Measurements from ENCODE around the gene LATS1. TPM values are rescaled to one million over a fixed set of nuclear protein-coding genes. Genes with fewer than 3 reads are reported as not detected.
"Not testable (repeated sequence)": the region's sequence is repeated elsewhere in the genome, so short reads cannot be mapped to it uniquely, and the experiment has no call there.

The LATS1 gene
- total RNA-seq, 1 donor from 2014 or later = 10.3 TPM

DNA sequence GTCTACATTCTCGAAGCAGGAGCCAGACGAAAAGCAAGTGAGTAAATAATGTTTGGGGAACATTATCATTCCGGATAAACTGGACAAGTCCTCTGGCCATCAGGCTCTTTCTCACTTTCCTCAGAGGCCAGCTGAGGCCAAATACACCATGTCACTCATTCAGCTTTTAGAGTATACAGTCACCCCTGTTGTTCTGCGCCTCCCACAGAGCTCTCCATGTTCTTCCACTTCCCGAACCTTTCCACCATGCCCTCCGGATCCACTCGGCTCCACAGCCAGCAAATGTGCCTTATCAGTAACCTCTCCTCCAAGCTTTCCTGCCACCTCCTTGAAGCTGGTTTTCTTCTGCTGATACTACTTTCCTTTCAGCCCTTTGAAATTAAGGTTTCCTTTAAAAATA is 31.7 kb downstream of the LATS1 start:
- ATAC-seq = peak; percentile 37
- no peak for DNase-seq (ENCODE audit: missing footprints)
- intact Hi-C loops (cut with DNase I) = no loop called here

DNA sequence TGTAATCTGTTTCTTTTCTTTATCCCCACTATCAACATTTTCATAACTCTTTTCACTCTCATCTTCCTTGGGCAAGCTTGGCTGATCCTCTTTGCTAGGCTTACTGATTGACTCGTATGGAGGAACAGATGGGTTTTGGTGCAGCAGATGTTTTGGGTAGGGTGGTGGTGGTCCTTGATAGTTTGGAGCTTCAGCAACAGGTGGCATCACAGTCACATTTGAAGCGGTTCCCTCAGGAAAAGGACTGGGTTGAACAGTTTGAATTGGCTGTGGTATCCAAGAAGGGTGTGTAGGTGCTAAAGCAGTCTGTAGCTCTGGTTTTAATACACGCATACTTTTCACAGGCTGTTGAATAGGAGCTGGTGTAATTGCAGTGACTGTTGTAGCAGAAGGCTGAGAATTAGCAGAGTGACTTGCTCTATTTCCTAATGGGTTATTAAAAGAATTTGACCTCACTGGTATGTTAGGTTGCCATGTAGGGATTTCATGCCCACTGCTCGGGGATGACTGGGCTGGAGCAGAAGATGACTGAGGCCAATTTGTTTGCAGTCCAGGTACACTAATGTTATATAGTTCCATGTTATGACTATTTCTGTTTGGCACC is 34.5 kb downstream of the LATS1 start:
- ATAC-seq = peak; percentile 82
- intact Hi-C loops (cut with DNase I) = no loop called here
- DNase-seq (ENCODE audit: missing footprints) = no peak

DNA sequence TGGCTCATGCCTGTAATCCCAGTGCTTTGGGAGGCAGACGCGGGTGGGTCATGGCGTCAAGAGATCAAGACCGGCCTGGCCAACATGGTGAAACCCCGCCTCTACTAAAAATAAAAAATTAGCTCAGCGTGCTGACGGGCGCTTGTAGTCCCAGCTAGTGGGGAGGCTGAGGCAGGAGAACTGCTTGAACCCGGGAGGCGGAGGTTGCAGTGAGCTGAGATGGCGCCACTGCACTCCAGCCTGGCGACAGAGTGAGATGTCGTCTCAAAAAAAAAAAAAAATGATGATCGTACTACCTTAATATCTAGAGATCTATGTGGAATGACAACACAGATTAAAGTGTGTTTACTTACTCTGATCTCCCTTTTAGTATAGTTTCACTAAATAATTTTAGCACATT is 36.1 kb downstream of the LATS1 start:
- DNase-seq (ENCODE audit: missing footprints); intact Hi-C loops (cut with DNase I); ATAC-seq: not testable (repeated sequence)

DNA sequence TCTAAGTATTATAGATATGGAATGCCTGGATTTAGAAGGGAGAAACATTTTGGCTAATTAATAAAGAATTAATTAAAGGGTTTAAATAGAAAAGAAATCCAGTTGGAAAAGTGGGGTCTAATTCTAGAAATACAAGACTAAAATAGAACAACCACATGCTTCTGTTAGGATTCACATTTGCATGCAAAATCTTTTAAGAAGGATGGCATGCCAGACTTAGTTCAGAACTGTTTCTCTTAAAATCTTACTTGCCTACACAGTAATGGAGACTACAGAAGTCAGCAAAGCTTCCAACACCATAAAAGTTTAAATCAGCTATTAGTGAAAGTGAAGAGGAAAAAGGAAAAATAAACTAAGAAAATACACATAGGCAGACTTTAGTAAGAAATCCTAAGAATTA is 36.7 kb downstream of the LATS1 start:
- DNase-seq (ENCODE audit: missing footprints) (no peak), ATAC-seq (no peak)
- intact Hi-C loops (cut with DNase I) = no loop called here

DNA sequence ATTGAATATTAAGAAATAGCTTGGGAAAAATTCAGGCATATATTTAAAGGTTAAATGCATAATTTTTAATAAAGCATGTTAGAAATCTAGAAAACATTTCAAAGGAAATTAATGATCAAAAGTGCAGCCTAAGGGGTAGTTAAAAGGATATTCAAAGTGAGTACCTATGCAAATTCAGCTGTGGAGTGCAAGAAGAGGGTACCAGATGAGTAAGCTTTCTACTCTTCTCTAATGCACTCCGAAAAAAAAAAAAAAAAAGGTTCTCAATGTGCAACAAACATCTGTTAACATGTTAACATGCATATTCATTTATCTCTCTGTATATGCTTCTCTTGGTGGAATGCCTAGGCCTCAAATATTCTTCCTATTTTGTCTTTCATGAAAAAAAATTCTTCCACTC is 37.4 kb downstream of the LATS1 start:
- intact Hi-C loops (cut with DNase I) = no loop called here
- ATAC-seq (no peak), DNase-seq (ENCODE audit: missing footprints) (no peak)

DNA sequence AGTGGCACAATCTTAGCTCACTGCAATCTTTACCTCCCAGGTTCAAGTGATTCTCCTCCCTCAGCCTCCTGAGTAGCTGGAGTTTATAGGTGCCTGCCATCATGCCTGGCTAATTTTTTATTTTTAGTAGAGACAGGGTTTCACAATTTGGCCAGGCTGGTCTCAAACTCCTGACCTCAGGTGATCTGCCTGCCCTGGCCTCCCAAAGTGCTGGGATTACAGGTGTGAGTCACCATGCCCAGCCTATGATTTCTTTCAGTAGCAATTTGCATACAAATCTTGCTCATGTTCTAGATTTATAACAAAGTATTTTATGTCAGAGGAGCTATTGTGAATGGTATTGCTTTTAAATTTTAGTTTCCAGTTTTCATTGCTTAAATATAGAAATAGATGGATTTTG is 45.6 kb downstream of the LATS1 start:
- DNase-seq (ENCODE audit: missing footprints); intact Hi-C loops (cut with DNase I); ATAC-seq: not testable (repeated sequence)

DNA sequence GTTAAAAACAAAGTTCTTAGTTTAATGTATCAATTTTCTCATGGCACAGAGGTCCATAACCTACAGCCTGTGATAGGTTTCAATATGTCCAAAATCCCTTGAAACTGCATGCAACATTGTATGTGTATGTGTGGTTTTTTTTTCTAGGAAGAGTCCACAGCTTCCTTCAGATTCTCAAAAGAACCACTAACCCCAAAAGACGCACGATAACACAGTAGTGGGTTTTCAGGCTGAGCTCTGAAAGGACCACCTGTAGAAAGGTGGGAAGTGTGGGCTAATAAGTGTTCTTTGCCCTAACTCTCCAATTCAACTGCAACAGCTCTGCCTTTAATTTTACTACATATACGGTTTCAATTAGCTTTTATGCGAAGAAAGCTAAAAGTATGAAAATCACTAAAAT is 57.9 kb downstream of the LATS1 start:
- ATAC-seq = no peak
- DNase-seq (ENCODE audit: missing footprints) = no peak
- intact Hi-C loops (cut with DNase I) = no loop called here

DNA sequence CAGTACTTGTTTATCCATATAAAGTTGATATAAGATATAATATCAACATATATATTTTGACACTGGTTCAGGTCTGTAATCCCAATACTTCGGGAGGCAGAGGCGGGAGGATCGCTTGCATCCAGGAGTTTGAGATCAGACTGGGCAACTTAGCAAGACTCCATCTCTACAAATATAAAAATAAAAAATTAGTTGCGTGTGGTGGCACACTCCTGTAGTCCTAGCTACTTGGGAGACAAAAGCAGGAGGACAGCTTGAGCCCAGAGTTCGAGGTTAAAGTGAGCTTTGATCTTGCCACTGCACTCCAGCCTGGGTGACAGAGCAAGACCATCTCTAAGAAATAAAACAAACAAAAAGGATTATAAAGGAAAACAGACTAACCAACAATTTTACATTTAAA is 60.5 kb downstream of the LATS1 start:
- ATAC-seq (no peak), DNase-seq (ENCODE audit: missing footprints) (no peak)
- intact Hi-C loops (cut with DNase I) = no loop called here

DNA sequence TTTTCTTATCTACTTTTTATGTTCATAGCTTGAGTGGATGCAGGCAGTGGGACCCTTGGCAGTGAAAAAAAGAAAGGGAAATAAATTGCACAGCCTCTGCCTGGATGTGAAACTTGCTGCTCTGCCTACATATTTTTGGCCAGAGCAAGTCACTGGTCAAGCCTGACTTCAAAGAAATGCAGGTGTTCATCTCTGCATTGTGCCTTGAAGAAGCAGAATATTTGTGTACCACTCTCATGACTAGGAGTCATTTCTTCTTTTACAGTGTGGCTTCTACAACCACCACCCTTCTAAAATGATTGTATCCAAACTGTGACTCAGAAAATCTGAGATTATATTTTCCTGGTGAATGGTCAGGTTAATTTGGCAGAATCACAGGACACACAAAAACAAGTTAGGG is 66.8 kb downstream of the LATS1 start:
- DNase-seq (ENCODE audit: missing footprints) = no peak
- no peak for ATAC-seq
- intact Hi-C loops (cut with DNase I) = no loop called here

DNA sequence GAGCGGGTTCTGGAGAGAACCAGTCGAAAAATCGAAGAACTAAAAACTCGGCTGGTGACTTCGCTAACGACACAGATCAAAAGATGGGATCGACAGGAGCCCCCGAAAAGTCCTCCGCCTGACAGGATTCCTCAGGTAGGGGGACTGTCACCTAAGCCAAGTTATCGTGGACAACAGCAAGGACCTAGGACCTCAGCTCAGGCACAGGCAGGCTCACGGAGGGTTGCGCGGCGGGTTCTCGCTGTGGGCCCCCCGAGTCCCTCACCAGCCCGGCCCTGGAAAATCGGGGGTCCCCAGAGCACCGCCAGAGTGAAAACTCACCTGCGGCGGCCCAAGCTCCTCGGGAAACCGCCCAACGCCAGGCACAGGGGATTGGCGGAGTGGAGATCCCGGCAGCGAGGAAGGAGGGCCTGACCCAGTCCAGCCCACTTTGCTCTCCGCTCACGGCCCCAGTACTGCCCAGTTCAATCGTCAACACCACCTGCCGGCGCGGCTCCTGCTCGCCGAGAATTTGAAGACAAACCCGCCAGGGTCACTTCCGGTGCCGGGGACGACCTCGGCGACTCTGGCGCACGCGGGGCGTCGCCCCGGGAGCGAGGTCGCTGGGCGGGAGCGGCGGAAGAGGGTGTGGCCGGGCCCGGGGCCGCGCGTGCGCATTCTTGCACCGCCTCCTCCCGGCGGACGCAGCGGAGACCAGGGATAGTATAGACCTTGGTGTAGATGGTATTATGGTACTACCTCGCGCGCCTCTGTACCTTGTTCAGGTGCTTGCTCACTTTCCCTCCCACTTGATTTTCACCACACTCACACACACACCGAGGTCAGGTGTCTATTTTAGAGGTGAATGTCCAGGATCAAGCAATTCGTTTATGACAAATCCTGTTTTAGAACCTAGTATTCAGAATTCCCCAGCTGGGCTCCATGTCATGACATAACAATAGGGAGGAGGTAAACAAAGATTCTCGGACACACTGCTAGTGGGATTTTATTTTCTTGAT is 69.5 kb downstream of the LATS1 start, which contains the start of gene KATNA1:
Gene KATNA1 (minus strand): TSS at position 567 of the 998 bp plus-strand sequence. CDS start 10,167 bp downstream, outside the sequence.
- intact Hi-C loops (cut with DNase I) = loop anchor here (2.0 to 5.0 kb wide), 2 partner anchors 68 to 81 kb away; partner anchors contain the start of gene GINM1
- peak; percentile 98 for ATAC-seq
- DNase-seq (ENCODE audit: missing footprints) = peak; percentile 93

DNA sequence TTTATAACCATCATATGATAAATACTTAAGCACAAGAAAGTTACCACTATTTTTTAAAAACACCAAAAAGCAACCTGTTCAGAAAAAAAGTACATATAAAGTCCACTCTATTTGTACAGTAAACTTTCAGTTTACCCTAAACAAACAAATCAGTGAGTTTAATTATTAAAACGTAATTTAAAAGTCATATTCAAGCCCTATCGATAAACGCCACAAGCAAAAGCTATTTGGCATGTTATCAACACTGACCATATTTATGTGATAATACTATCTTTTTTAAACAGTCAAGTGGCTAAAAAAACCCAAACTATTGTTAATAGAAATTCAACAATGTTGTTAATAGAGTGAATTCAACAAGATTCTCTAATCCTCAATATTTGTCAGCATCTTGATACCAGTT is 71.3 kb downstream of the LATS1 start:
- DNase-seq (ENCODE audit: missing footprints) = no peak
- ATAC-seq = no peak
- intact Hi-C loops (cut with DNase I) = loop anchor here (5.0 kb wide), 1 partner anchor 79 kb away; the partner anchor contains the start of gene GINM1

DNA sequence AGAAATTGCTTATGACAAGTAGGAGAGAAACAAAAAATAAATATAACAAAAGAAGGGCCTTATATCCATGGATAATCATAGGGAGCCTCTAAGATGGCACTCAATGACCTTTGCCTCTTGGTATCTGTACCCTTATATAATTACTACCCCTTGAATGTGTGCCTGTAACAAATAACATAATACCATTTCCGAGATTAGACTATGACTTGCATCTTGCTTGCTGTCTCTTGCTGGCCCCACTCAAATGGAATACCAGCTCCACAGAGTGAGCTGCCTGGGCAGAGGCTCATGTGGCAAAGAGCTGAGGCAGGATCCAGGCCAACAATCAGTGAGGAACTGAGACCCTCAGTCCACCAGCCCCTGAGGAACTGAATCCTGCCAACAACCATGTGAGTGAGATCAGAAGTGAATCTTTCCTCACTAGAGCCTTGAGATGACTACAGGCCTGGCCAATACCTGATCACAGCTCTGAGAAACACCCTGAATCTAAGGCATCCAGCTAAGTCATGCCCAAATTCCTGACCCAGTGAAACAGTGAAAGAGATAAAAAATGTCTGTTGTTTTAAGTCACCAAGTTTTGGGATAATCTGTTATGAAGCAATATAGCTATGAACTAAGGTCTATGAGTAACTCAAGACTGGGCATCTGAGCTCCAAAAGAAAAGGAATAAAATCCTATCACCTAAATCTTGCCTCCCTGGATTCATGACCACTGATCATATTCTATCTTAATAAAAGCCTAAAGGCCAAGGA is 74.9 kb downstream of the LATS1 start:
- intact Hi-C loops (cut with DNase I) = no loop called here
- no peak for ATAC-seq
- no peak for DNase-seq (ENCODE audit: missing footprints)

DNA sequence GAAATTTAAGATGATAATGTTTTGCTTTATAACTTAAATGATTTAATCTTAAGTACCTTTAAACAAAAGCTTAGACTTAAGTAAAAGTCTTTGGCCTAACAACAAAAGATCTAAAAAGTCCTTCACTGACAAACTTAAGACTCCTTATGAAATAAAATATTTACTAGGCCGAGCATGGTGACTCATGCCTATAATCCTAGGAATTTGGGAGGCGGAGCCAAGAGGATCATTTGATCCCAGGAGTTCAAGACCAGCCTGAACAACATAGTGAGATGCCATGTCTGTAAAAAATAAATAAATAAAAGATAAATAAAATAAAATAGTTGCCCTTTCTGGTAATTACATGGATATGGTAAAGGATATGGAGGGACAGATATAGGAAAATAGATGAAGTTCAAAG is 81.8 kb downstream of the LATS1 start:
- intact Hi-C loops (cut with DNase I) = no loop called here
- DNase-seq (ENCODE audit: missing footprints) (no peak), ATAC-seq (no peak)

DNA sequence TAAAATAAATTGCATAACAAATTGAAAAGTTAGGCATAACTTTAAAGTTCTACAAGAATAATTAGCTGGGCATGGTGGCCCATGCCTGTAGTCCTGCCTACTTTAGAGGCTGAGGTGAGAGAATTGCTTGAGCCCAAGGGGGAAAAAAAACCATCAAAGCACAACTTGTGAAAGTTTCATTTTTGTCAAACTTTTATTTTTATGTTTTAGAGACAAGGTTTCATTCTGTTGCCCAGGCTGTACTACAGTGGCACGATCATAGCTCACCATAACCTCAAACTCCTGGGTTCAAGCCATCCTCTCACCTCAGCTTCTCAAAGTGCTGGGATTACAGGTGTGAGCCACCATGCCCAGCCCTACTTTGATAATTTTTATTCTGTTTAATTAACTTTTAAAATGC is 83.6 kb downstream of the LATS1 start:
- DNase-seq (ENCODE audit: missing footprints) (no peak), ATAC-seq (no peak)
- intact Hi-C loops (cut with DNase I) = no loop called here

DNA sequence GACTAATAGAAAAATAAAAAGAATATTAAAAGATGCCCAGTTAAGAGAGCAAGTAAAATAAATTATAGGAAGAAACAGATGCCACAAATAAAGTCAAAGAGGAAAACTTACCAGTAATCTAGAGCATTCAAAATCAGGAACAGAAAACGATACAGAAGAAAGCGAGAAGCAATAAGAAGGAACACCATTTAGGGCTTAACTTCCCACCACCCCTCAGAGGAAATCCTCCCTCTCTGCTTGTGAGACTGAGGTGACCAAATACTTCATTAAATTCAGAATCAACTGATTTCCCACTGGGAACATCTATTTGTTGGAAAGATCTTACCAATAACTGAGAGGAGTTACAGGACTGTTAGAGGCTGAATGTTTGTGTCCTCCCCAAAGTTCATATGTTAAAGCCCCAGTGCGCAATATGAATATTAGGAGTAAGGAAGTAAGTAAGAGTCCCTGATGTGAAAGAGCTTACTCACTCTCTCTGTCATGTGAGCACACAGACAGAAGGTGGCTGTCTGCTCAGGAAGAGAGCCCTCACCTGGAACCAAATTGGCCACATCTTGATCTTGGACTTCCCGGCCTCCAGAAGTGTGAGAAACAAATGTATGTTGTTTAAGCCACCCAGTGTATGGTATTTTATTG is 88.9 kb downstream of the LATS1 start:
- ATAC-seq (no peak), DNase-seq (ENCODE audit: missing footprints) (no peak)
- intact Hi-C loops (cut with DNase I) = no loop called here

DNA sequence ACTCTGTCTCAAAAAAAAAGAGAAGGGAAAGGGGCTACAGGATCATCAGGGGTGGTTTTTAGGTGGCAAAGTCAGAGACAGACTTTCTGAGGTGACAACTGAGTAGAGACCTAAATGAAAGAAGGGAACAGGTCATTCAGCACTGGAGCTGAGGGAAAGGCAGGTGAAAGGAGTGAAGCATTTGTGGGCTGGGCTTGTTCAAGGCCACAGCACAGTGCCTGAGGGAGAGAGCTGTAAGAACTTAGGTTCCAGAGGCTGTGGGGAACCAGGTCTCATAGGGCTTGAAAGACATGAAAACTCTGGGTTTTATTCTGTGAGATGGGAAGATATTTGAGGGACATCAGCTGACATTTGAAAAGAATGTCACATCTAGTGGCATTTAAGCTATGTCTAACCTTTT is 90.2 kb downstream of the LATS1 start:
- ATAC-seq = no peak
- intact Hi-C loops (cut with DNase I) = no loop called here
- no peak for DNase-seq (ENCODE audit: missing footprints)

DNA sequence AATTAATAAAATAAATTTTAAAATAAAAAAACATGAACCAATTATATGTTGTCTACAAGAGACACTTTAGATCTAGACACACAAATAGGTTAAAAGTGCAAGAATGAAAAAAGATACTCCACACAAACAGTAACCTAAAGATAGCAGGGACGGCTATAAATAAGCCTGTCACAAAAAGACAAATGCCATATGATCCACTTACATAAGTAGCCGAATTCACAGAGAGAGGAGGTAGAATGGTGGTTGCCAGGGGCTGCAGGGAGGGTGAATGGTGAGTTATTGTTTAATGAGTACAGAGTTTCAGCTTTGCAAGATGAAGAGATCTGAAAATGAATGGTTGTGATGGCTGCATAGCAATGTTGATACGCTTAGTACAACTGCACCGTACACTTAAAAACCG is 102.1 kb downstream of the LATS1 start:
- no peak for DNase-seq (ENCODE audit: missing footprints)
- peak; percentile 57 for ATAC-seq
- intact Hi-C loops (cut with DNase I) = no loop called here

DNA sequence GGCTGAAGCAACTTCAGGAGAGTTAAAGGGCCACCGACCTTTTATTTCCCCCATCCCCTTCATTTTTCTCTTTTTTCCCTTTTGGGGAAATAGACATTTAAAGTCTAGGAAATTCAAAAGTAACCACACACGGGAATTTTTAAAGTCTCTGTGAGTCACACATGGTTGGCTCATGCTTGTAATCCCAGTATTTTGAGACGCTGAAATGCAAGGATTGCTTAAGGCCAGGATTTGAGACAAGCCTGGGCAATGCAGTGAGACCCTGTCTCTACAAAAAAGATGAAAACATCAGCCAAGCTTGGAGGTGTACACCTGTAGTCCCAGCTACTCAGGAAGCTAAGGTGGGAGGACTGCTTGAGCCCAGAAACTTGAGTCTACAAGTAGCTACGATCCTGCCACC is 103.6 kb downstream of the LATS1 start:
- DNase-seq (ENCODE audit: missing footprints) (no peak), ATAC-seq (no peak)
- intact Hi-C loops (cut with DNase I) = no loop called here
